ENCODE measurements around the gene HES6.
A peak's percentile ranks its signal among the peaks of the same experiment; 100 is the strongest.
"Not testable (repeated sequence)": the region's sequence is repeated elsewhere in the genome, so short reads cannot be mapped to it uniquely, and the experiment has no call there.

HES6 gene

GRCh38 chr2:238273433-238273832 is 33.6 kb upstream of the HES6 start:
- DNase-seq (ENCODE audit: extremely low read depth in 1 of 2, low read depth in 1 of 2) = not testable (repeated sequence)

- no peak for DNase-seq (ENCODE audit: extremely low read depth in 1 of 2, low read depth in 1 of 2)
Observed at GRCh38 chr2:238272156-238272555, 32.3 kb upstream of the HES6 start.

- DNase-seq (ENCODE audit: extremely low read depth in 1 of 2, low read depth in 1 of 2) = not testable (repeated sequence)
Observed at GRCh38 chr2:238271686-238272085, 31.8 kb upstream of the HES6 start.

- DNase-seq (ENCODE audit: extremely low read depth in 1 of 2, low read depth in 1 of 2) = no peak
Observed at GRCh38 chr2:238271061-238271554, 31.3 kb upstream of the HES6 start.

GRCh38 chr2:238270606-238271005 is 30.8 kb upstream of the HES6 start:
- no peak for DNase-seq (ENCODE audit: extremely low read depth in 1 of 2, low read depth in 1 of 2)

GRCh38 chr2:238269741-238270140 is 29.9 kb upstream of the HES6 start:
- no peak for DNase-seq (ENCODE audit: extremely low read depth in 1 of 2, low read depth in 1 of 2)

GRCh38 chr2:238267884-238268680 is 28.2 kb upstream of the HES6 start:
- no peak for DNase-seq (ENCODE audit: extremely low read depth in 1 of 2, low read depth in 1 of 2)

- DNase-seq (ENCODE audit: extremely low read depth in 1 of 2, low read depth in 1 of 2) = no peak
Observed at GRCh38 chr2:238267341-238267710, 27.5 kb upstream of the HES6 start.

- no peak for DNase-seq (ENCODE audit: extremely low read depth in 1 of 2, low read depth in 1 of 2)
Observed at GRCh38 chr2:238265605-238266004, 25.8 kb upstream of the HES6 start.

GRCh38 chr2:238264072-238264460 is 24.2 kb upstream of the HES6 start:
- DNase-seq (ENCODE audit: extremely low read depth in 1 of 2, low read depth in 1 of 2) = no peak

GRCh38 chr2:238263204-238264071 is 23.6 kb upstream of the HES6 start:
- DNase-seq (ENCODE audit: extremely low read depth in 1 of 2, low read depth in 1 of 2) = no peak

- DNase-seq (ENCODE audit: extremely low read depth in 1 of 2, low read depth in 1 of 2) = no peak
Observed at GRCh38 chr2:238262496-238263122, 22.8 kb upstream of the HES6 start.

GRCh38 chr2:238261718-238262375 is 22.0 kb upstream of the HES6 start:
- DNase-seq (ENCODE audit: extremely low read depth in 1 of 2, low read depth in 1 of 2) = no peak

- DNase-seq (ENCODE audit: extremely low read depth in 1 of 2, low read depth in 1 of 2) = no peak
Observed at GRCh38 chr2:238260883-238261282, 21.0 kb upstream of the HES6 start.

GRCh38 chr2:238259061-238260020 is 19.5 kb upstream of the HES6 start:
- no peak for DNase-seq (ENCODE audit: extremely low read depth in 1 of 2, low read depth in 1 of 2)

- no peak for DNase-seq (ENCODE audit: extremely low read depth in 1 of 2, low read depth in 1 of 2)
Observed at GRCh38 chr2:238257786-238258700, 18.2 kb upstream of the HES6 start.

- peak; percentile 36 to 59 for DNase-seq (ENCODE audit: extremely low read depth in 1 of 2, low read depth in 1 of 2)
Observed at GRCh38 chr2:238256594-238257104, 16.8 kb upstream of the HES6 start.

GRCh38 chr2:238256111-238256510 is 16.3 kb upstream of the HES6 start:
- DNase-seq (ENCODE audit: extremely low read depth in 1 of 2, low read depth in 1 of 2) = no peak
